Motor neuron (in vitro differentiated cells): ENCODE data around the gene SMIM29. TPM values are rescaled to one million over a fixed set of nuclear protein-coding genes. Genes with fewer than 3 reads are reported as not detected.

ENCODE experiments used
- ATAC-seq, 8 experiments: fragments of 200-7000 bp; cut with Tn5 transposase; replicated peaks in 6 of 8; 2 replicates each; pipeline ENCODE4 v1.8.0; 2021; ENCODE audit warnings: mild to moderate bottlenecking in 8 of 8, moderate library complexity in 8 of 8
- H3K27ac ChIP-seq, 2 donors: fragments of 250-450 bp; sonication (Bioruptor Pico); 2 replicates each; pipeline ENCODE4 v1.9.0; 2021; ENCODE audit warnings: antibody characterized with exemption in 2 of 2, mild to moderate bottlenecking in 2 of 2, moderate library complexity in 1 of 2
- H3K4me1 ChIP-seq, 2 donors: fragments of 250-450 bp; sonication (Bioruptor Pico); replicated peaks in 1 of 2; 2 replicates each; pipeline ENCODE4 v1.6.1; 2021; ENCODE audit warnings: antibody characterized with exemption in 2 of 2, mild to moderate bottlenecking in 2 of 2, moderate library complexity in 1 of 2
- H3K4me3 ChIP-seq, 5 donors: fragments of 250-450 bp; sonication (Bioruptor Pico); 2 replicates each; pipeline ENCODE4 v1.9.0; 2021; ENCODE audit warnings: antibody characterized with exemption in 5 of 5, mild to moderate bottlenecking in 5 of 5, moderate library complexity in 4 of 5
- WGBS, 10 experiments: fragments of 450-650 bp; shearing (Covaris generic); methylation state at CpG; one replicate each; pipeline ENCODE4 v1.0.0; 2022; 5-methylcytosine and 5-hydroxymethylcytosine counted together
- in situ Hi-C, 9 experiments: fragments of 400-800 bp; cut with MboI; loops; one replicate each; pipeline ENCODE4 v1.15.0; 2021; ENCODE audit warnings: low sequenced_read_pairs in 9 of 9, low pct_unique_long_range_greater_than_20kb in 2 of 9; ENCODE audit not compliant: unreplicated experiment in 9 of 9
- total RNA-seq, 8 experiments: library from RNA; unstranded; fragments of 300-600 nt; gene quantifications; 2 replicates each; pipeline versions ENCODE4 v1.2.3 to v1.2.4, GENCODE V29; 2022

The SMIM29 gene
- total RNA-seq, 8 experiments from 2014 or later, result 8.1 to 62.9 (median 23.8) TPM

DNA sequence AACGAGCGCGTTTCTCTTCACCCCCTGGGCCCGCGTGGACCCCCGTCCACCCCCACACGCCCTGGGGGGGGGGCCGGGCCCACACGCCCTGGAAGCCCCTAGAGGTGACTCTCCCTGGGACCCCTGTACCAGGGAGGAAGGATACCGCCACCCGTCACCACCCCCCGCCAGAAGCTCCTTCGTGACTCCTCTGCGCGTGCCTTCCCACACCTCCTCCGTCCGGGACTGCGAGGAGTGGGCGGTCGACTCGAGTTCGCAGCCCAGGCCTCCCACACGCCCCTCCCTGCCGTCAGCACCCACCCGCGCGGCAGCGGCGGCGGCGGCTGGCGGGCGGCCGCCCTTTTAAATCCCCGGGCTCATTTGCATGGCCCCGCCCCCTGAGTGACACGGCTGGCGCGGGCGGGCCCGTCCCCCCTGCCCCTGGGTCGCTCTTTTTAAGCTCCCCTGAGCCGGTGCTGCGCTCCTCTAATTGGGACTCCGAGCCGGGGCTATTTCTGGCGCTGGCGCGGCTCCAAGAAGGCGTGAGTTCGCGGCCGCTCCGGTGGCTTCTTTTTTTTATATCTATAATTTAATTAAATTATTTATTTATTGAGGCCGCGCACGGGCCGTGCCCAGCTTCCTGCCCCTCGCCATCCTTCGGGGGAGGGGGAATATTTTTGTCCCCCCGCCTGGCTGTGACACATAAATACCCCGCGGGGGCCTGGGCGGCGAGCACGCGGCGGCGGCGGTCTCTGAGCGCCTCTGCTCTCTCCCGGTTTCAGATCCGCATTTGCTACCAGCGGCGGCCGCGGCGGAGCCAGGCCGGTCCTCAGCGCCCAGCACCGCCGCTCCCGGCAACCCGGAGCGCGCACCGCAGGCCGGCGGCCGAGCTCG, 12.1 kb downstream of the SMIM29 start, which contains the start of gene HMGA1:
TSS of gene HMGA1 (plus strand) at position 431 of the 873 bp plus-strand sequence. CDS start 3,908 bp downstream, outside the sequence.
- in situ Hi-C loops, result loop anchor here in 1 of 9 experiments (25.0 kb wide), 1 partner anchor 176 kb away; no protein-coding TSS in a partner anchor
- peak; percentile 61 to 90 (median 68) for ATAC-seq
- 0% methylated on average over 1 to 16 of the region's 91 CpGs; no CpG with 5 or more reads in 5 of the 10 experiments for WGBS, 10 experiments
- Histone ChIP-seq H3K4me3 (peak within 1 kb of the TSS; percentile 46 to 94 (median 70)), H3K27ac (peak within 1 kb of the TSS; percentile 81 to 84), H3K4me1 (peaks cover 17 to 26% of the 10 kb centered on the region in 2 donors)

- ATAC-seq, result no peak
- H3K4me3 ChIP-seq, result peak overlapping the region in 4 of 5 donors; percentile 46 to 94 (median 73)
- in situ Hi-C loops, result loop anchor here in 1 of 9 experiments (25.0 kb wide), 1 partner anchor 176 kb away; no protein-coding TSS in a partner anchor
- peaks cover 17 to 26% of the 10 kb centered on the region in 2 donors for H3K4me1 ChIP-seq
- WGBS, 10 experiments, result 10 to 60% (median 32%) methylated on average over 2 to 6 of the region's 13 CpGs; no CpG with 5 or more reads in 6 of the 10 experiments
- H3K27ac ChIP-seq, result peak overlapping the region; percentile 75 to 84
Observed at GRCh38 chr6:34236131-34236442, 12.7 kb downstream of the SMIM29 start.

- WGBS, 10 experiments, result 16 to 60% (median 28%) methylated on average over 1 to 5 of the region's 75 CpGs; no CpG with 5 or more reads in 6 of the 10 experiments
- in situ Hi-C loops, result loop anchor here in 1 of 9 experiments (25.0 kb wide), 1 partner anchor 177 kb away; no protein-coding TSS in a partner anchor
- ATAC-seq, result peak in 7 of 8 experiments; percentile 26 to 66 (median 55)
- Histone ChIP-seq H3K4me1 (peaks cover 17 to 26% of the 10 kb centered on the region in 2 donors), H3K27ac (peak overlapping the region; percentile 75 to 84), H3K4me3 (peak overlapping the region in 2 of 5 donors; percentile 46 to 94)
Observed at GRCh38 chr6:34235307-34236130, 13.3 kb downstream of the SMIM29 start.

DNA sequence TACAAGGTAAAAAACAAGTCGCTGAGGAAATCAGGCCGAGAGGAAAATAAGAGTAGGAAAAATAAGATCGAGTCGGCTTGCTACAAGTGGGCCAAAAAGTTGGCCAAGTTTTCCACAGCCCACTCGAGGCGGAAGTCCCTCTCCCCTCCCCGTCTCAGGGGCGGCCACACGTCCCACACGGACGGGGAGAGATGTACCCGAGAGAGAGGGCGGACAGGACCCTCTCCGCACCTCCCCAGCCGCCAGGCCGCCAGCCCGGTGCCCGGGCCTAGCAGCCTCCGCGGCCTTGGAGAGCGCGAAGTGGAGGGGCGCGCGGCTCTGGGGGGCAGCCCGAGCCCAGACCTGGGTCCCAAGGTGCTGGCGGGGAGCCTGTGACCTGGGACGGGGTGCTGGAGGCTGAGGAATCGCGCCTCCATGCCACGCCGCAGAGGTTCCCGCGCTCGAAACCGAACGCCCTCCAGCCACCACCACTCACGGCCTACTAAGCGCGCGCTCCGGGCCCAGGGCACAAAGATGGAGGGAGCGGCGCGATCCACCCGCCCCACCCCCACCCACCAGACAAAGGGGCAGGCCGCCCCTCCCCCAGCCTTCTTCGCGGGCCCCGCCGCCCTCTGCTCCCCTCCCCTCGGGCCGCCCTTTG, 14.0 kb downstream of the SMIM29 start:
- H3K27ac ChIP-seq, result peak overlapping the region in 1 of 2 donors; percentile 38
- no peak overlapping the region for H3K4me3 ChIP-seq
- no peak for ATAC-seq
- WGBS, 10 experiments, result 17 to 82% (median 60%) methylated on average over 1 to 6 of the region's 53 CpGs; no CpG with 5 or more reads in 3 of the 10 experiments
- peaks cover 17 to 25% of the 10 kb centered on the region in 2 donors for H3K4me1 ChIP-seq
- in situ Hi-C loops, result loop anchor here in 1 of 9 experiments (25.0 kb wide), 1 partner anchor 178 kb away; no protein-coding TSS in a partner anchor

DNA sequence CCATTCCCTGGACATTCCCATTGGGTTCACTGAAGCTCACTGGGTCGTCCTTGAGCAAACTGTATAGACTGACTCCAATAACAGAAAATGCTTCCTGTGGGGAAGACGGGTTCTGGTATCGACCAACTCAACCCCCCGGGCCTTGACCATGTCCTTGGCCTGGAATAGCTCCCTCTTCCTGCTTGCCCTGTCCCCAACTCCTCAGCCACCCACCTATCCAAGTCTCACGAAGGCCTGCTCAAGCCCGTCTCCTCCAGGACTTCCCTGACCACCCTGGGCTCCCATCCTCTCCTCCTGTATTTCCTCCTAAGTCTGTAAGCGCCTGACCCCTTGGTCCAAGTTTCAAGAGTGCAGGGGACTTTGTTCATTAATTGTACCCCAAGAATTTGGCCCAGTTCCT, 14.9 kb downstream of the SMIM29 start:
- ATAC-seq, result no peak
- Histone ChIP-seq H3K4me3 (no peak overlapping the region), H3K27ac (no peak overlapping the region), H3K4me1 (peaks cover 11 to 15% of the 10 kb centered on the region in 2 donors)
- in situ Hi-C loops, result loop anchor here in 1 of 9 experiments (25.0 kb wide), 1 partner anchor 178 kb away; no protein-coding TSS in a partner anchor
- 67 to 100% (median 93%) methylated on average over 1 to 4 of the region's 7 CpGs; no CpG with 5 or more reads in 3 of the 10 experiments for WGBS, 10 experiments

DNA sequence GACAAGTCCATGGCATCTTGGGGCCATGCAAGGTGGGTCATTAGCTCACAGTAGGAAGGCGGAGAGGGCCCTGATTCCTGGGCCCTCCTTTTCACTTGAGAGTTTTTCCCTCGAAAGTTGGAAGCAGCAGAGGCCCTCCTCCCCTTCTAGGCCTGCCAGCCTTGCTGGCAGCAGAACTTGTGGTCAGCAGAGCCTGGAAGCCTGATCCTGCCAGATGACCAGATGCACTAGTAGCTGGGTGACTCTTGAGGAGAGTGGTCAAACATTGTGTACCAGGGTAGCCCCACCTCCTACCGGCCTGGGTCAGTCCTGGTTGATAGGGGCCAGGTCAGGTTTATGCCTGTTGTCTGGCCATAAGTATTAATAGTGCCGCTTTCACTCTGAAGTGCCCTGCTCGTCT, 15.9 kb downstream of the SMIM29 start:
- H3K27ac ChIP-seq, result no peak overlapping the region
- peaks cover 7 to 9% of the 10 kb centered on the region in 2 donors for H3K4me1 ChIP-seq
- no peak overlapping the region for H3K4me3 ChIP-seq
- 57 to 96% (median 85%) methylated on average over 1 to 3 of the region's 5 CpGs; no CpG with 5 or more reads in 4 of the 10 experiments for WGBS, 10 experiments
- ATAC-seq, result no peak
- in situ Hi-C loops, result loop anchor here in 1 of 9 experiments (25.0 kb wide), 1 partner anchor 179 kb away; no protein-coding TSS in a partner anchor

DNA sequence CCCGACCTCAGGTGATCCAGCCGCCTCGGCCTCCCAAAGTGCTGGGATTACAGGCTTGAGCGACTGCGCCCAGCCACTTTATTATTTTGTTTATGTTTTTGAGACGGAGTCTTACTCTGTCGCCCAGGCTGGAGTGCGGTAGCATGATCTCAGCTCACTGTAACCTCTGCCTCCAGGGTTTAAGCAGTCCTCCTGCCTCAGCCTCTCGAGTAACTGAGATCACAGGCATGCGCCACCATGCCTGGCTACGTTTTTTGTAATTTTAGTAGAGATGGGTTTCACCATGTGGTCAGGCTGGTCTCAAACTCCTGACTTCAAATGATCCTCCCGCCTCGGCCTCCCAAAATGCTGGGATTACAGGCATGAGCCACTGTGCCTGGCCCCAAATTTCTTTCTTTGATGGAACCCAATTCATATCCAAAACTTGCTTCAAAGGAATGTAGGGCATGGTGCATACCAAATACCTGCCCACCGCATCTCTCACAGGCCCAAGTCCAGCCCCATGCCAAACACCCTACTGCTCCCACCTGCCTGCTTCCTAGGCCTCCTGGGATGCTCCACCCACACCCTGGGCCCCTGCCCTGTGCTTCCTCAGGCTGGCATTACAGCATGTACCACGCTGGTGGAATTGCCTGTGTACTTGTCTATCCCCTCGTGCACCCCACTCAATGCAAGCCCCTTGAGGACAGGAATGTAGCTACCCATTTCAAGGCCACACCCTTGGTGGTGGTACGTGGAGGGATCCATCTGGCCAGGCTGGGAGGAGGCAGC, 17.1 kb downstream of the SMIM29 start:
- H3K27ac ChIP-seq, result no peak overlapping the region
- WGBS, 10 experiments, result 78 to 100% (median 95%) methylated on average over 2 to 11 of the region's 17 CpGs; no CpG with 5 or more reads in 1 of the 10 experiments
- in situ Hi-C loops, result loop anchor here in 1 of 9 experiments (25.0 kb wide), 1 partner anchor 181 kb away; no protein-coding TSS in a partner anchor
- H3K4me3 ChIP-seq, result no peak overlapping the region
- H3K4me1 ChIP-seq, result peaks cover 11 to 15% of the 10 kb centered on the region in 2 donors
- ATAC-seq, result no peak

GRCh38 chr6:34230653-34231371, 18.0 kb downstream of the SMIM29 start:
- Histone ChIP-seq H3K4me1 (peaks cover 7 to 9% of the 10 kb centered on the region in 2 donors), H3K4me3 (no peak overlapping the region), H3K27ac (no peak overlapping the region)
- WGBS, 10 experiments, result 84 to 100% (median 91%) methylated on average over 1 to 4 of the region's 5 CpGs; no CpG with 5 or more reads in 2 of the 10 experiments
- in situ Hi-C loops, result loop anchor here in 1 of 9 experiments (25.0 kb wide), 1 partner anchor 181 kb away; no protein-coding TSS in a partner anchor
- ATAC-seq, result no peak

GRCh38 chr6:34229877-34230276, 18.9 kb downstream of the SMIM29 start:
- in situ Hi-C loops, result loop anchor here in 1 of 9 experiments (25.0 kb wide), 1 partner anchor 182 kb away; no protein-coding TSS in a partner anchor
- 60 to 100% (median 80%) methylated on average over 1 to 6 of the region's 8 CpGs; no CpG with 5 or more reads in 1 of the 10 experiments for WGBS, 10 experiments
- H3K4me3 ChIP-seq, result no peak overlapping the region
- ATAC-seq, result no peak
- H3K27ac ChIP-seq, result no peak overlapping the region
- peaks cover 6% of the 10 kb centered on the region in 2 donors for H3K4me1 ChIP-seq

GRCh38 chr6:34227761-34228421, 20.9 kb downstream of the SMIM29 start:
- Histone ChIP-seq H3K4me1 (peaks cover 10 to 15% of the 10 kb centered on the region in 2 donors), H3K27ac (no peak overlapping the region), H3K4me3 (no peak overlapping the region)
- 67 to 100% (median 92%) methylated on average over 1 to 7 of the region's 16 CpGs; no CpG with 5 or more reads in 1 of the 10 experiments for WGBS, 10 experiments
- in situ Hi-C loops, result loop anchor here in 1 of 9 experiments (25.0 kb wide), 1 partner anchor 184 kb away; no protein-coding TSS in a partner anchor
- no peak for ATAC-seq
